H1 (cell line): Measurements from ENCODE around the gene CHD9. TPM values are rescaled to one million over a fixed set of nuclear protein-coding genes. Genes with fewer than 3 reads are reported as not detected.

Source experiments
- CTCF ChIA-PET: fragments of 300-600 bp; sonication (Branson Sonifier 250); formaldehyde crosslinking; loops from one replicate; lab custom pipeline; 2021; ENCODE audit not compliant: partially characterized antibody; lab: Charles Lee
- POLR2A ChIA-PET: fragments of 300-600 bp; sonication (Branson Sonifier 250); formaldehyde crosslinking; loops from one replicate; lab custom pipeline; 2021; ENCODE audit warnings: inconsistent platforms; ENCODE audit not compliant: partially characterized antibody; lab: Charles Lee
- DNase-seq, 2 experiments: peaks; one replicate each; pipeline versions ENCODE4 v3.0.0 to v3.0.0-alpha.2; 2010 to 2022; ENCODE audit warnings: low spot score in 2 of 2, low read depth in 1 of 2, mixed read lengths in 1 of 2
- FAIRE-seq: peaks from 2 replicates; lab custom pipeline; 2011; peaks lifted over from hg19 to GRCh38; lab: Jason Lieb, UNC
- H2AFZ ChIP-seq: 2 replicates; pipeline ENCODE4 v1.8.1; 2012; ENCODE audit warnings: low read length, inconsistent platforms
- H2AK5ac ChIP-seq: 2 replicates; pipeline ENCODE4 v1.6.1; 2013; ENCODE audit warnings: low read depth, low read length
- H2BK120ac ChIP-seq: replicated peaks from 2 replicates; pipeline ENCODE3; 2013; ENCODE audit warnings: low read depth, low read length, inconsistent platforms
- H2BK12ac ChIP-seq: 2 replicates; pipeline ENCODE4 v1.6.1; 2013; ENCODE audit warnings: low read depth, low read length
- H2BK15ac ChIP-seq: 2 replicates; pipeline ENCODE4 v1.6.1; 2013; ENCODE audit warnings: low read length
- H2BK20ac ChIP-seq: 2 replicates; pipeline ENCODE4 v1.6.1; 2013; ENCODE audit warnings: low read length
- H2BK5ac ChIP-seq: 2 replicates; pipeline ENCODE4 v1.6.1; 2013; ENCODE audit warnings: low read depth, low read length
- H3K14ac ChIP-seq: 2 replicates; pipeline ENCODE4 v1.6.1; 2013; ENCODE audit warnings: inconsistent platforms; ENCODE audit not compliant: insufficient read length
- H3K18ac ChIP-seq: 2 replicates; pipeline ENCODE4 v1.6.1; 2013; ENCODE audit warnings: low read length; ENCODE audit errors: extremely low read depth
- H3K23ac ChIP-seq: 2 replicates; pipeline ENCODE4 v1.6.1; 2013; ENCODE audit warnings: inconsistent platforms; ENCODE audit not compliant: insufficient read length
- H3K23me2 ChIP-seq: 2 replicates; pipeline ENCODE4 v1.6.1; 2013; ENCODE audit warnings: low read depth, low read length
- H3K27ac ChIP-seq: 2 replicates; pipeline ENCODE4 v1.6.1; 2011; ENCODE audit warnings: low read depth, low read length, inconsistent platforms
- H3K27me3 ChIP-seq, 4 experiments: replicated peaks in 1 of 4; 1 replicate in 1 of 4; 2 replicates in 3 of 4; pipeline versions ENCODE4 v1.6.1 to v1.8.1; 2011 to 2013; ENCODE audit warnings: low read length in 3 of 4, mild to moderate bottlenecking in 3 of 4, inconsistent platforms in 2 of 4, mixed read lengths in 2 of 4, moderate library complexity in 1 of 4; ENCODE audit not compliant: control insufficient read depth in 3 of 4, insufficient read depth in 3 of 4; ENCODE audit errors: extremely low read depth in 1 of 4
- H3K36me3 ChIP-seq, 4 experiments: 2 replicates each; pipeline versions ENCODE4 v1.6.1 to v1.8.1; 2011 to 2013; ENCODE audit warnings: mild to moderate bottlenecking in 4 of 4, low read length in 3 of 4, moderate library complexity in 2 of 4, control low read depth in 1 of 4, inconsistent platforms in 1 of 4; ENCODE audit not compliant: insufficient read depth in 4 of 4, control insufficient read depth in 2 of 4
- H3K4ac ChIP-seq: replicated peaks from 2 replicates; pipeline ENCODE3; 2013; ENCODE audit warnings: low read length, low read depth, mixed read lengths, inconsistent platforms; ENCODE audit not compliant: insufficient read length
- H3K4me1 ChIP-seq, 4 experiments: replicated peaks in 1 of 4; 1 replicate in 1 of 4; 2 replicates in 3 of 4; pipeline versions ENCODE4 v1.6.1 to v1.8.1; 2011 to 2013; ENCODE audit warnings: low read length in 3 of 4, inconsistent platforms in 2 of 4, mixed read lengths in 1 of 4; ENCODE audit not compliant: insufficient read depth in 4 of 4, control insufficient read depth in 3 of 4
- H3K4me2 ChIP-seq, 2 experiments: 2 replicates each; pipeline versions ENCODE4 v1.6.1 to v1.8.1; 2011 to 2013; ENCODE audit warnings: low read depth in 2 of 2, low read length in 2 of 2, control low read depth in 1 of 2, inconsistent platforms in 1 of 2, mild to moderate bottlenecking in 1 of 2; ENCODE audit not compliant: insufficient read depth in 1 of 2
- H3K4me3 ChIP-seq, 4 experiments: fragments of 200-600, 300-600 bp in 1 of 4; sonication (generic), shearing (Covaris generic), sonication (Bioruptor Twin) in 1 of 4; 2 replicates each; pipeline versions ENCODE4 v1.5.1 to v1.8.1; 2011 to 2016; ENCODE audit warnings: low read length in 4 of 4, low read depth in 3 of 4, control low read depth in 2 of 4, inconsistent platforms in 2 of 4, mild to moderate bottlenecking in 2 of 4, mixed read lengths in 1 of 4, moderate library complexity in 1 of 4; ENCODE audit not compliant: insufficient read depth in 2 of 4; ENCODE audit errors: extremely low read depth in 1 of 4
- H3K56ac ChIP-seq: replicated peaks from 2 replicates; pipeline ENCODE3; 2013; ENCODE audit warnings: low read depth, mild to moderate bottlenecking, mixed read lengths, low read length, inconsistent platforms; ENCODE audit not compliant: insufficient read length
- H3K79me1 ChIP-seq: 2 replicates; pipeline ENCODE4 v1.6.1; 2013; ENCODE audit warnings: low read depth, low read length, control low read depth
- H3K79me2 ChIP-seq, 2 experiments: 2 replicates each; pipeline versions ENCODE4 v1.6.1 to v1.8.1; 2012 to 2013; ENCODE audit warnings: low read length in 2 of 2, mild to moderate bottlenecking in 2 of 2, inconsistent platforms in 1 of 2; ENCODE audit not compliant: insufficient read depth in 2 of 2, control insufficient read depth in 1 of 2
- H3K9ac ChIP-seq, 4 experiments: replicated peaks in 1 of 4; 1 replicate in 1 of 4; 2 replicates in 3 of 4; pipeline versions ENCODE4 v1.6.1 to v1.8.1; 2011 to 2013; ENCODE audit warnings: low read depth in 3 of 4, low read length in 3 of 4, control low read depth in 2 of 4, mild to moderate bottlenecking in 2 of 4, moderate library complexity in 2 of 4, inconsistent platforms in 1 of 4; ENCODE audit errors: extremely low read depth in 1 of 4
- H3K9me3 ChIP-seq, 2 experiments: 2 replicates each; pipeline versions ENCODE4 v1.6.1 to v1.8.1; 2012 to 2013; ENCODE audit warnings: mild to moderate bottlenecking in 2 of 2, moderate library complexity in 2 of 2, control low read depth in 1 of 2, inconsistent platforms in 1 of 2, low read depth in 1 of 2, low read length in 1 of 2, mixed read lengths in 1 of 2; ENCODE audit not compliant: insufficient read depth in 2 of 2
- H4K20me1 ChIP-seq, 2 experiments: replicated peaks in 1 of 2; 2 replicates each; pipeline versions ENCODE3 to v1.8.1; 2011 to 2013; ENCODE audit warnings: inconsistent platforms in 2 of 2, low read length in 2 of 2, mild to moderate bottlenecking in 1 of 2; ENCODE audit not compliant: insufficient read depth in 2 of 2, control insufficient read depth in 1 of 2
- H4K5ac ChIP-seq: 2 replicates; pipeline ENCODE4 v1.6.1; 2013; ENCODE audit warnings: low read length, low read depth, mixed read lengths, inconsistent platforms; ENCODE audit not compliant: insufficient read length
- H4K8ac ChIP-seq: 2 replicates; pipeline ENCODE4 v1.8.0; 2013; ENCODE audit warnings: mild to moderate bottlenecking, moderate library complexity, low read length, inconsistent platforms; ENCODE audit not compliant: insufficient read depth; ENCODE audit errors: extremely low read depth
- H4K91ac ChIP-seq: replicated peaks from 2 replicates; pipeline ENCODE3; 2013; ENCODE audit warnings: low read length, mixed read lengths, inconsistent platforms; ENCODE audit not compliant: insufficient read length
- BRCA1 ChIP-seq: IDR thresholded peaks from 2 replicates; pipeline ENCODE4 v1.6.1; 2012; ENCODE audit warnings: low read depth, low read length, improper control_type of control experiment
- CBX5 ChIP-seq: fragments of 300-800, 300-1000 bp; sonication (generic); IDR thresholded peaks from 2 replicates; pipeline ENCODE4 v1.7.1; 2016; ENCODE audit warnings: antibody characterized with exemption, low read length, low read depth
- EZH2 ChIP-seq: fragments of 200-600 bp; sonication (generic); IDR thresholded peaks from 2 replicates; pipeline ENCODE4 v1.7.1; 2012; ENCODE audit warnings: low read depth, mild to moderate bottlenecking, moderate library complexity, low read length, inconsistent platforms; ENCODE audit not compliant: severe bottlenecking
- GABPA ChIP-seq: IDR thresholded peaks from 2 replicates; pipeline ENCODE4 v1.6.1; 2011; ENCODE audit warnings: mild to moderate bottlenecking, low read length, moderate library complexity, borderline replicate concordance; ENCODE audit not compliant: insufficient read depth
- JUN ChIP-seq: IDR thresholded peaks from 2 replicates; pipeline ENCODE4 v1.6.1; 2011; ENCODE audit warnings: low read depth, mild to moderate bottlenecking, improper control_type of control experiment, low read length
- KDM4A ChIP-seq: IDR thresholded peaks from one replicate; pipeline ENCODE4 v1.7.1; 2012; ENCODE audit warnings: low read depth, mild to moderate bottlenecking, moderate library complexity, low read length, inconsistent platforms; ENCODE audit not compliant: severe bottlenecking
- RNF2 ChIP-seq: fragments of 200-900, 300-1000 bp; sonication (generic); IDR thresholded peaks from 2 replicates; pipeline ENCODE4 v1.7.1; 2016; ENCODE audit warnings: borderline replicate concordance, low read depth, mild to moderate bottlenecking, antibody characterized with exemption, low read length; ENCODE audit not compliant: poor library complexity, severe bottlenecking; ENCODE audit errors: missing control alignments
- RXRA ChIP-seq: IDR thresholded peaks from 2 replicates; pipeline ENCODE4 v1.6.1; 2011; ENCODE audit warnings: low read depth, mild to moderate bottlenecking, low read length, moderate library complexity; ENCODE audit not compliant: insufficient read depth
- SUZ12 ChIP-seq: fragments of 200-600 bp; sonication (generic); IDR thresholded peaks from 2 replicates; pipeline ENCODE4 v1.6.1; 2012; ENCODE audit warnings: mild to moderate bottlenecking, inconsistent platforms, low read length, moderate library complexity, mixed read lengths
- TEAD4 ChIP-seq: IDR thresholded peaks from 2 replicates; pipeline ENCODE4 v1.6.1; 2012; ENCODE audit warnings: low read depth, low read length, inconsistent platforms, mixed read lengths
- YY1 ChIP-seq: IDR thresholded peaks from 2 replicates; pipeline ENCODE4 v1.6.1; 2011; ENCODE audit warnings: low read depth, mild to moderate bottlenecking, low read length
- WGBS, 2 experiments: shearing (Covaris generic) in 1 of 2; methylation state at CpG; one replicate each; pipeline versions ENCODE4 v1.1.6 to v1.1.7; 2013 to 2015; ENCODE audit warnings: low lambda C conversion rate in 2 of 2, mixed read lengths in 2 of 2, inconsistent platforms in 1 of 2, low coverage in 1 of 2, missing lambda C conversion rate in 1 of 2; ENCODE audit not compliant: insufficient replicate concordance in 2 of 2, insufficient coverage in 1 of 2, insufficient read length in 1 of 2; ENCODE audit errors: extremely low coverage in 1 of 2, missing lambda C conversion rate in 1 of 2; 5-methylcytosine and 5-hydroxymethylcytosine counted together
- polyA plus RNA-seq, 7 experiments: library from polyadenylated mRNA; depleted of rRNA in 3 of 7; stranded (reverse) in 5 of 7; unstranded in 2 of 7; fragments of >200 nt in 5 of 7; fragments of 200-250 nt in 2 of 7; gene quantifications; 1 replicate in 5 of 7; 2 replicates in 1 of 7; 4 replicates in 1 of 7; pipeline versions ENCODE4 v1.2.1 to v1.2.3, GENCODE V29; 2011 to 2013; ENCODE audit warnings: missing spikeins in 2 of 7, mixed read lengths in 2 of 7
- total RNA-seq: library from RNA; stranded (reverse); fragmentation: NEBNext Ultra II Directional; extraction: Animal tissue kit (Norgen Biotek cat#: 25700); gene quantifications from 2 replicates; pipeline ENCODE4 v1.2.1, GENCODE V29; 2021
- TF ChIP-seq, protein P1 (sequence below): IDR thresholded peaks from 2 replicates; pipeline ENCODE4 v1.6.1; 2011; ENCODE audit warnings: low read length, improper control_type of control experiment

CHD9 gene
- total and polyA plus RNA-seq, 2 of the 8 experiments (the other 6 are each of a cell fraction or from before 2014, with no cell fraction given): 9.9 to 32.4 TPM

DNA sequence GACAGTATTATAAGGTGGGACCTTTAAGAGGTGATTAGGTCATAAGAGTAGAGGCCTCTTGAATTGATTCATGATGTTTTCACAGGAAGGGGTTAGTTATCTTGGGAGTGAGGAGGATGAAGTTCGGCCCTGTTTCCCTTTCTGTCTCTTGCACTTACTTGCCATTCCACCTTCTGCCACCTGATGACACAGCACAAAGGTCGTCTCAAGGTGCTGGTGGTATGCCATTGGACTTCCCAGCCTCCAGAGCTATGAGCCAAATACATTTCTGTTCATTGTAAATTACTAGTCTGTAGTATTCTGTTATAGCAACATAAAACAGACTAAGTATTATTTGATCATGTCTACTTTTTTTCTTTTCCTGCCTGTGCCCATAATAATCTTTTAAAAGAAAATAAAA lies 23.5 kb downstream of the CHD9 start:
- Histone ChIP-seq H3K79me1 (peaks cover 2% of the 10 kb centered on the region; the same call in 1 of the 2 replicates), H3K23me2 (no peaks in the 10 kb centered on the region), H2AFZ (no peak overlapping the region), H3K36me3 (peaks cover 0 to 5% (median 1%) of the 10 kb centered on the region in 4 experiments; a peak in 3 of 8 replicates), H4K8ac (no peak overlapping the region), H3K4me3 (no peak overlapping the region), H2BK120ac (no peak overlapping the region), H4K20me1 (no peaks in the 10 kb centered on the region), H3K4me1 (peaks cover 7 to 20% (median 16%) of the 10 kb centered on the region in 4 experiments; a peak in 4 of 7 replicates), H3K18ac (no peak overlapping the region), H3K27ac (no peak overlapping the region), H3K79me2 (peaks cover 0 to 19% of the 10 kb centered on the region in 2 experiments; a peak in 2 of 4 replicates), H2BK15ac (no peak overlapping the region), H3K9me3 (peaks cover 13 to 17% of the 10 kb centered on the region in 2 experiments), H3K27me3 (no peaks in the 10 kb centered on the region), H3K4me2 (no peak overlapping the region), H4K5ac (no peak overlapping the region), H2BK5ac (no peak overlapping the region), H3K56ac (no peak overlapping the region), H3K23ac (no peak overlapping the region), H3K14ac (no peak overlapping the region), H3K9ac (no peak overlapping the region), H2BK20ac (no peak overlapping the region), H2AK5ac (no peak overlapping the region), H4K91ac (no peak overlapping the region), H3K4ac (no peak overlapping the region), H2BK12ac (no peak overlapping the region)
- POLR2A ChIA-PET: interaction anchor here (0.9 to 3.1 kb wide), 3 partner anchors 10 to 34 kb away, joined by 3 to 10 read pairs (median 3); no protein-coding TSS in a partner anchor
- FAIRE-seq: no peak
- CTCF ChIA-PET: interaction anchor here (0.7 to 1.6 kb wide), 2 partner anchors 20 to 22 kb away, joined by 3 to 5 read pairs; no protein-coding TSS in a partner anchor
- 90% methylated on average over 2 of the region's 2 CpGs; no CpG with 5 or more reads in 1 of the 2 experiments for WGBS, 2 experiments
- no peak for DNase-seq
- TF ChIP-seq BRCA1 (no peak), JUN (no peak), GABPA (no peak), SUZ12 (no peak), EZH2 (no peak), TEAD4 (no peak), RXRA (no peak), CBX5 (no peak), RNF2 (no peak), KDM4A (no peak), YY1 (no peak)
- TF ChIP-seq, protein P1, sequence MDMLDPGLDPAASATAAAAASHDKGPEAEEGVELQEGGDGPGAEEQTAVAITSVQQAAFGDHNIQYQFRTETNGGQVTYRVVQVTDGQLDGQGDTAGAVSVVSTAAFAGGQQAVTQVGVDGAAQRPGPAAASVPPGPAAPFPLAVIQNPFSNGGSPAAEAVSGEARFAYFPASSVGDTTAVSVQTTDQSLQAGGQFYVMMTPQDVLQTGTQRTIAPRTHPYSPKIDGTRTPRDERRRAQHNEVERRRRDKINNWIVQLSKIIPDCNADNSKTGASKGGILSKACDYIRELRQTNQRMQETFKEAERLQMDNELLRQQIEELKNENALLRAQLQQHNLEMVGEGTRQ: no peak
